Fibroblast of skin of left biceps (primary cell): ENCODE results near the gene PCDHA13.
A peak's percentile ranks its signal among the peaks of the same experiment; 100 is the strongest.
"Not testable (repeated sequence)": the region's sequence is repeated elsewhere in the genome, so short reads cannot be mapped to it uniquely, and the experiment has no call there.

Experiments used
- DNase-seq, 2 experiments: peaks; one replicate each; pipeline ENCODE4 v3.0.0-alpha.2; 2013; ENCODE audit warnings: low read depth in 2 of 2

Gene PCDHA13, protein sequence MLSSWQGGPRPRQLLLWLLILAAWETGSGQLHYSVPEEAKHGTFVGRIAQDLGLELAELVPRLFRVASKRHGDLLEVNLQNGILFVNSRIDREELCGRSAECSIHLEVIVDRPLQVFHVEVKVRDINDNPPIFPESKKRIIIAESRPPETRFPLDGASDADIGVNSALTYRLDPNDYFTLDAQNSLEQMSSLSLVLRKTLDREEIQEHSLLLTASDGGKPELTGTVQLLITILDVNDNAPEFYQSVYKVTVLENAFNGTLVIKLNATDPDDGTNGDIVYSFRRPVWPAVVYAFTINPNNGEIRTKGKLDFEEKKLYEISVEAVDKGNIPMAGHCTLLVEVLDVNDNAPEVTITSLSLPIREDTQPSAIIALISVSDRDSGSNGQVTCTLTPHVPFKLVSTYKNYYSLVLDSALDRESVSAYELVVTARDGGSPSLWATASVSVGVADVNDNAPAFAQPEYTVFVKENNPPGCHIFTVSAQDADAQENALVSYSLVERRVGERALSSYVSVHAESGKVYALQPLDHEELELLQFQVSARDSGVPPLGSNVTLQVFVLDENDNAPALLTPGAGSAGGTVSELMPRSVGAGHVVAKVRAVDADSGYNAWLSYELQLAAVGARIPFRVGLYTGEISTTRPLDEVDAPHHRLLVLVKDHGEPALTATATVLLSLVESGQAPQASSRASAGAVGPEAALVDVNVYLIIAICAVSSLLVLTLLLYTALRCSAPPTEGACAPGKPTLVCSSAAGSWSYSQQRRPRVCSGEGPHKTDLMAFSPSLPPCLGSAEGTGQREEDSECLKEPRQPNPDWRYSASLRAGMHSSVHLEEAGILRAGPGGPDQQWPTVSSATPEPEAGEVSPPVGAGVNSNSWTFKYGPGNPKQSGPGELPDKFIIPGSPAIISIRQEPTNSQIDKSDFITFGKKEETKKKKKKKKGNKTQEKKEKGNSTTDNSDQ

DNA sequence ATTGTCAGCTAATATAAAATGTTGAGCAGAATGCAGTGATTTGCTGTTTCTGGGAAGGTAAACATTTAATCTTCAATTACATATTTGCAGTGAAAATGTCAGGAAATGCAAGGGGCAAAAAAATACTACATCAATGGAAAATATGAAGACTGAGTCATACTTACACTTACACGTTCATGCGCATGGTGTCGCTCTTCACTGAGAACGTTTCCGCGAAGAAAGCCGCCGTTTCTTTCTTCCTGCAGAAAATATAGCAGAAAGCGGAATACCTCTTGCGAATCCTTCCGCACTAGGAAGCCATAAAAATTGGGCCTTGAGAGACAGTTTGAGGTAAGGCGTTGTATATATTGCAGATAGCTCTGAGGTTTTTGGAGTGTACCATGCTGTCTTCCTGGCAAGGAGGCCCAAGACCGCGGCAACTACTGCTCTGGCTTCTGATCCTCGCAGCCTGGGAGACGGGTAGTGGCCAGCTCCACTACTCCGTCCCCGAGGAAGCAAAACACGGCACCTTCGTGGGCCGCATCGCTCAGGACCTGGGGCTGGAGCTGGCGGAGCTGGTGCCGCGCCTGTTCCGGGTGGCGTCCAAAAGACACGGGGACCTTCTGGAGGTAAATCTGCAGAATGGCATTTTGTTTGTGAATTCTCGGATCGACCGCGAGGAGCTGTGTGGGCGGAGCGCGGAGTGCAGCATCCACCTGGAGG is at the start of gene PCDHA13:
TSS of gene PCDHA13 (plus strand) at position 236 of the 702 bp plus-strand sequence. CDS start at position 381, 145 bp downstream.
- no peak for DNase-seq

DNA sequence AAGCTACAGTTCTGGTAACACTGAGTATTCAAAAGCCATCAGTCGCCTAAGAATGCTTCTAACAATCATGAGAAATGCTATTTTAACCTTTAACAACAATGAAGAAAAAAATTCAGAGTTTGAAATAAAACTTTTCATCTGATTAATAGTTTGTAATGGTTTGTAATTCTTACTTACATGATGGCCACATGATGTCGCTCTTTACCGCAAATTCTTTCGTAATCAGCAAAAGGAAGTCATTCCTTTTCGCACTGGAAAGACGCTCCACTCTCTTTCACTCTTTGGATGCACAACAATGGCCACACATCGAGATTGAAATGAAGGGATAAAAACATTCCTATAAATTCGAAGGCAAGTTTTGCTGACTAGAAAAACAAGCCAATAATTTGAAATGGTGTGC is 47.9 kb upstream of the PCDHA13 start, which contains the start of gene PCDHA7:
TSS of gene PCDHA7 (plus strand) at position 277 of the 400 bp plus-strand sequence. CDS start at position 392, 115 bp downstream.
- peak in 1 of 2 experiments; percentile 4 for DNase-seq

DNA sequence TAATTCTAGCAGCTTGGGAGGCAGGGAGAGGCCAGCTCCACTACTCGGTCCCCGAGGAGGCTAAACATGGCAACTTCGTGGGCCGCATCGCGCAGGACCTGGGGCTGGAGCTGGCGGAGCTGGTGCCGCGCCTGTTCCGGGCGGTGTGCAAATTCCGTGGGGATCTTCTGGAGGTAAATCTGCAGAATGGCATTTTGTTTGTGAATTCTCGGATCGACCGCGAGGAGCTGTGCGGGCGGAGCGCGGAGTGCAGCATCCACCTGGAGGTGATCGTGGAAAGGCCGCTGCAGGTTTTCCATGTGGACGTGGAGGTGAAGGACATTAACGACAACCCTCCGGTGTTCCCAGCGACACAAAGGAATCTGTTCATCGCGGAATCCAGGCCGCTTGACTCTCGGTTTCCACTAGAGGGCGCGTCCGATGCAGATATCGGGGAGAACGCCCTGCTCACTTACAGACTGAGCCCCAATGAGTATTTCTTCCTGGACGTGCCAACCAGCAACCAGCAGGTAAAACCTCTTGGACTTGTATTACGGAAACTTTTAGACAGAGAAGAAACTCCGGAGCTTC is 47.4 kb upstream of the PCDHA13 start:
- not testable (repeated sequence) for DNase-seq

DNA sequence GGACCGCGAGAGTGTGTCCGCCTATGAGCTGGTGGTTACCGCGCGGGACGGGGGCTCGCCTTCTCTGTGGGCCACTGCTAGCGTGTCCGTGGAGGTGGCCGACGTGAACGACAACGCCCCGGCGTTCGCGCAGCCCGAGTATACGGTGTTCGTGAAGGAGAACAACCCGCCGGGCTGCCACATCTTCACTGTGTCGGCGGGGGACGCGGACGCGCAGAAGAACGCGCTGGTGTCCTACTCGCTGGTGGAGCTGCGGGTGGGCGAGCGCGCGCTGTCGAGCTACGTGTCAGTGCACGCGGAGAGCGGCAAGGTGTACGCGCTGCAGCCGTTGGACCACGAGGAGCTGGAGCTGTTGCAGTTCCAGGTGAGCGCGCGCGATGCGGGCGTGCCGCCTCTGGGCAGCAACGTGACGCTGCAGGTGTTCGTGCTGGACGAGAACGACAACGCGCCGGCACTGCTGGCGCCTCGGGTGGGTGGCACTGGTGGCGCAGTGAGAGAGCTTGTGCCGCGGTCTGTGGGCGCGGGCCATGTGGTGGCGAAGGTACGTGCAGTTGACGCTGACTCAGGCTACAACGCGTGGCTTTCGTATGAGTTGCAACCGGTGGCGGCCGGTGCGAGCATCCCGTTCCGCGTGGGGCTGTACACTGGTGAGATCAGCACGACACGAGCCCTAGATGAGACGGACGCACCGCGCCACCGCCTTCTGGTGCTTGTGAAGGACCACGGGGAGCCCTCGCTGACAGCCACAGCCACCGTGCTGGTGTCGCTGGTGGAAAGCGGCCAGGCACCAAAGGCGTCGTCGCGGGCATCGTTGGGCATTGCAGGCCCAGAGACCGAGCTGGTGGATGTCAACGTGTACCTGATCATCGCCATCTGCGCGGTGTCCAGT is 46.1 kb upstream of the PCDHA13 start:
- no peak for DNase-seq

DNA sequence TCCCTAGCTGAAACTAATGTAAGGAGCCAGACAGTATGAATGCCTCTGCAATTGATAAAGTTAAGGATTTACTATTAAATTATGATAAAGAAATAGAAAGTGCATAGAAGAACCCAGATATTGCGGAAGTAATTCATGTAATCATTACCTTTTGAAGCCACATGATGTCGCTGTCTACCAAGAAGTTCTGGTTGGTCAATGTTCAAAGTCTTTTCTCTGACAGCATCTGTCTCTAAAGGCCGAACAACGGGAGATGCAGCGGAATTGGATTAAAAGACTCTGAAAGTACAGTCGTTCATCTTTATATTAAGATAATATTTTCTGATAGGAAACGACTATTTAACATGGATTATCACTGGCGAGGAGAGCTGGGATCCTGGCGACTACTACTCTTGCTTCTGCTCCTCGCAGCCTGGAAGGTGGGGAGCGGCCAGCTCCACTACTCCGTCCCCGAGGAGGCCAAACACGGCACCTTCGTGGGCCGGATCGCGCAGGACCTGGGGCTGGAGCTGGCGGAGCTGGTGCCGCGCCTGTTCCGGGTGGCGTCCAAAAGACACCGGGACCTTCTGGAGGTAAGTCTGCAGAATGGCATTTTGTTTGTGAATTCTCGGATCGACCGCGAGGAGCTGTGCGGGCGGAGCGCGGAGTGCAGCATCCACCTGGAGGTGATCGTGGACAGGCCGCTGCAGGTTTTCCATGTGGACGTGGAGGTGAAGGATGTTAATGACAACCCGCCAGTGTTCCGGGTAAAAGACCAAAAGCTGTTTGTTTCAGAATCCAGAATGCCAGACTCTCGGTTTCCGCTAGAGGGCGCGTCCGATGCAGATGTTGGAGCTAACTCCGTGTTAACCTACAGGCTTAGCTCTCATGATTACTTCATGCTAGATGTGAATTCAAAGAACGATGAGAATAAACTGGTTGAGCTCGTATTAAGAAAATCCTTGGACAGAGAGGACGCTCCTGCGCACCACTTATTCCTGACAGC is 40.7 kb upstream of the PCDHA13 start, which contains the start of gene PCDHA8:
TSS of gene PCDHA8 (plus strand) at position 210 of the 985 bp plus-strand sequence. CDS start at position 345, 135 bp downstream.
- no peak for DNase-seq

DNA sequence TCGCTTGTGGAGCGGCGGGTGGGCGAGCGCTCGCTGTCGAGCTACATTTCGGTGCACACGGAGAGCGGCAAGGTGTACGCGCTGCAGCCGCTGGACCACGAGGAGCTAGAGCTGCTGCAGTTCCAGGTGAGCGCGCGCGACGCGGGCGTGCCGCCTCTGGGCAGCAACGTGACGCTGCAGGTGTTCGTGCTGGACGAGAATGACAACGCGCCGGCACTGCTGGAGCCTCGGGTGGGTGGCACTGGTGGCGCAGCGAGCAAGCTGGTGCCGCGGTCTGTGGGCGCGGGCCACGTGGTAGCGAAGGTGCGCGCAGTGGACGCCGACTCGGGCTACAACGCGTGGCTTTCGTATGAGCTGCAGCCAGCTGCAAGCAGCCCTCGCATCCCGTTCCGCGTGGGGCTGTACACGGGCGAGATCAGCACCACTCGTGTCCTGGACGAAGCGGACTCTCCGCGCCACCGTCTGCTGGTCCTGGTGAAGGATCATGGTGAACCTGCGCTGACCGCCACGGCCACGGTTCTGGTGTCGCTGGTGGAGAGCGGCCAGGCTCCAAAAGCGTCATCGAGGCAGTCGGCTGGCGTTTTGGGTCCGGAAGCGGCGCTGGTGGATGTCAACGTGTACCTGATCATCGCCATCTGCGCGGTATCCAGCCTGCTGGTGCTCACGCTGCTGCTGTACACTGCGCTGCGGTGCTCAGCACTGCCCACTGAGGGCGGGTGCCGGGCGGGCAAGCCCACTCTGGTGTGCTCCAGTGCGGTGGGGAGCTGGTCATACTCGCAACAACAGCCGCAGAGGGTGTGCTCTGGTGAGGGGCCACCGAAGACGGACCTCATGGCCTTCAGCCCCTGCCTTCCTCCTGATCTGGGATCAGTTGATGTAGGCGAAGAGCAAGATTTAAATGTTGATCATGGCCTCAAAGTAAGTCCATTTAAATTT is 38.9 kb upstream of the PCDHA13 start:
- no peak for DNase-seq

DNA sequence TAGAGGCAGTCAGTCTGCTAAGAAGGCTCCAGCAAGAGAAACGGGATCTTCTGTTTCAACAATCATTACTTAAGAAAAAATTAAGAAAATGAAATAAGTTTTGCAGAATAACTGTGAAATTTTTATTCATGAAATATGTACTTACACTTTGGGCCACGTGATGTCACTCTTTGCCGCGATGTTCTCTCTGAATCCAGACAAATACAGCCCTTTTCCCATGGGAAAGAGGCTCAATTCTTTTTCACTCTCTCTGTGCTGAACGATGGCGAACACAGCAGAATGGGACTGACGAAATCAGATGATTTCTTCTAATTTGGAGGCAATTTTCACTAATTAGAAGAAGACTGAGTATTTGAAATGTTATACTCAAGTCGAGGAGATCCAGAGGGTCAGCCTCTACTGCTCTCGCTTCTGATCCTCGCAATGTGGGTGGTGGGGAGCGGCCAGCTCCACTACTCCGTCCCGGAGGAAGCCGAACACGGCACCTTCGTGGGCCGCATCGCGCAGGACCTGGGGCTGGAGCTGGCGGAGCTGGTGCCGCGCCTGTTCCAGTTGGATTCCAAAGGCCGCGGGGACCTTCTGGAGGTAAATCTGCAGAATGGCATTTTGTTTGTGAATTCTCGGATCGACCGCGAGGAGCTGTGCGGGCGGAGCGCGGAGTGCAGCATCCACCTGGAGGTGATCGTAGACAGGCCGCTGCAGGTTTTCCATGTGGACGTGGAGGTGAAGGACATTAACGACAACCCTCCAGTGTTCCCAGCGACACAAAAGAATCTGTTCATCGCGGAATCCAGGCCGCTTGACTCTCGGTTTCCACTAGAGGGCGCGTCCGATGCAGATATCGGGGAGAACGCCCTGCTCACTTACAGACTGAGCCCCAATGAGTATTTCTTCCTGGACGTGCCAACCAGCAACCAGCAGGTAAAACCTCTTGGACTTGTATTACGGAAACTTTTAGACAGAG is 33.5 kb upstream of the PCDHA13 start, which contains the start of gene PCDHA9:
TSS of gene PCDHA9 (plus strand) at position 244 of the 964 bp plus-strand sequence. CDS start at position 358, 114 bp downstream.
- not testable (repeated sequence) for DNase-seq

DNA sequence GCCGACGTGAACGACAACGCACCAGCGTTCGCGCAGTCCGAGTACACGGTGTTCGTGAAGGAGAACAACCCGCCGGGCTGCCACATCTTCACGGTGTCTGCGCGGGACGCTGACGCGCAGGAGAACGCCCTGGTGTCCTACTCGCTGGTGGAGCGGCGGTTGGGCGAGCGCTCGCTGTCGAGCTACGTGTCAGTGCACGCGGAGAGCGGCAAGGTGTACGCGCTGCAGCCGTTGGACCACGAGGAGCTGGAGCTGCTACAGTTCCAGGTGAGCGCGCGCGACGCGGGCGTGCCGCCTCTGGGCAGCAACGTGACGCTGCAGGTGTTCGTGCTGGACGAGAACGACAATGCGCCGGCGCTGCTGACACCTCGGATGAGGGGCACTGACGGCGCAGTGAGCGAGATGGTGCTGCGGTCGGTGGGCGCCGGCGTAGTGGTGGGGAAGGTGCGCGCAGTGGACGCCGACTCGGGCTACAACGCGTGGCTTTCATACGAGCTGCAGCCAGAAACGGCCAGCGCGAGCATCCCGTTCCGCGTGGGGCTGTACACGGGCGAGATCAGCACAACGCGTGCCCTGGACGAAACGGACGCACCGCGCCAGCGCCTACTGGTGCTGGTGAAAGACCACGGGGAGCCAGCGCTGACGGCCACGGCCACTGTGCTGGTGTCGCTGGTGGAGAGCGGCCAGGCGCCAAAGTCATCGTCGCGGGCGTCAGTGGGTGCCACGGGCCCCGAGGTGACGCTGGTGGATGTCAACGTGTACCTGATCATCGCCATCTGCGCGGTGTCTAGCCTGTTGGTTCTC is 31.9 kb upstream of the PCDHA13 start:
- DNase-seq: not testable (repeated sequence)

DNA sequence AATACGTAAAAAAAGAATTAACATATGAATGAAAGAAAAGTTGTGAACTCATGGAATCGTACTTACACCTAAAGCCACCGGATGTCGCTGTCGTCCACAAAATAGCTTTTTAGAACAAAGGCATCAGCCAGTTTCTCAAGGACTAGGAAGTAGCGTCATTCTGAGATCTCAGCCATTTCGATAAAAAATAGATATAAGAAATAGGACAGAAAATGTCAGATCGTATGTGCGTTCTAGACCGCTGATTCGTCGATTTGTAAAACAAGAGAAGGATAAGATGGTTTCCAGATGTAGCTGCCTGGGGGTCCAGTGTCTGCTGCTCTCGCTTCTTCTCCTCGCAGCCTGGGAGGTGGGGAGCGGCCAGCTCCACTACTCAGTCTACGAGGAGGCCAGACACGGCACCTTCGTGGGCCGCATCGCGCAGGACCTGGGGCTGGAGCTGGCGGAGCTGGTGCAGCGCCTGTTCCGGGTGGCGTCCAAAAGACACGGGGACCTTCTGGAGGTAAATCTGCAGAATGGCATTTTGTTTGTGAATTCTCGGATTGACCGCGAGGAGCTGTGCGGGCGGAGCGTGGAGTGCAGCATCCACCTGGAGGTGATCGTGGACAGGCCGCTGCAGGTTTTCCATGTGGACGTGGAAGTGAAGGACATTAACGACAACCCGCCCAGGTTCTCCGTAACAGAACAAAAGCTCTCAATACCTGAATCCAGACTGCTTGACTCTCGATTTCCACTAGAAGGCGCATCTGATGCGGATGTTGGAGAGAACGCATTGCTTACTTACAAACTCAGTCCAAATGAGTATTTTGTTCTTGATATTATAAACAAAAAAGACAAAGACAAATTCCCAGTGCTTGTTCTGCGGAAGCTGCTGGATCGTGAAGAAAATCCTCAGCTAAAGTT is 25.9 kb upstream of the PCDHA13 start, which contains the start of gene PCDHA10:
TSS of gene PCDHA10 (plus strand) at position 126 of the 903 bp plus-strand sequence. CDS start at position 278, 152 bp downstream.
- no peak for DNase-seq

DNA sequence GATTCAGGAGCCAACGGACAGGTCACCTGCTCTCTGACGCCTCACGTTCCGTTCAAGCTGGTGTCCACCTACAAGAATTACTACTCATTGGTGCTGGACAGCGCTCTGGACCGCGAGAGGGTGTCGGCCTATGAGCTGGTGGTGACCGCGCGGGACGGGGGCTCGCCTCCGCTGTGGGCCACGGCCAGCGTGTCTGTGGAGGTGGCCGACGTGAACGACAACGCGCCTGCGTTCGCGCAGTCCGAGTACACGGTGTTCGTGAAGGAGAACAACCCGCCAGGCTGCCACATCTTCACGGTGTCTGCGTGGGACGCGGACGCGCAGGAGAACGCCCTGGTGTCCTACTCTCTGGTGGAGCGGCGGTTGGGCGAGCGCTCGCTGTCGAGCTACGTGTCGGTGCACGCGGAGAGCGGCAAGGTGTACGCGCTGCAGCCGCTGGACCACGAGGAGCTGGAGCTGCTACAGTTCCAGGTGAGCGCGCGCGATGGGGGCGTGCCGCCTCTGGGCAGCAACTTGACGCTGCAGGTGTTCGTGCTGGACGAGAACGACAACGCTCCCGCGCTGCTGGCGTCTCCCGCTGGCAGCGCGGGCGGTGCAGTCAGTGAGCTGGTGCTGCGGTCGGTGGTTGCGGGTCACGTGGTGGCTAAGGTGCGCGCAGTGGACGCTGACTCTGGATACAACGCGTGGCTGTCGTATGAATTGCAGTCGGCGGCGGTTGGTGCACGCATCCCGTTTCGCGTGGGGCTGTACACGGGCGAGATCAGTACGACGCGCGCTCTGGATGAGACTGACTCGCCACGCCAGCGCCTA is 24.5 kb upstream of the PCDHA13 start:
- no peak for DNase-seq

DNA sequence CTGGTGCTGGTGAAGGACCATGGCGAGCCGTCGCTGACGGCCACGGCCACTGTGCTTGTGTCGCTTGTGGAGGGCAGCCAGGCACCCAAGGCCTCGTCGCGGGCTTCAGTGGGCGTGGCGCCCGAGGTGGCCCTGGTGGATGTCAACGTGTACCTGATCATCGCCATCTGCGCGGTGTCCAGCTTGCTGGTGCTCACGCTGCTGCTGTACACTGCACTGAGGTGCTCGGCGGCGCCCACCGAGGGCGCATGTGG is 24.0 kb upstream of the PCDHA13 start:
- DNase-seq: no peak

DNA sequence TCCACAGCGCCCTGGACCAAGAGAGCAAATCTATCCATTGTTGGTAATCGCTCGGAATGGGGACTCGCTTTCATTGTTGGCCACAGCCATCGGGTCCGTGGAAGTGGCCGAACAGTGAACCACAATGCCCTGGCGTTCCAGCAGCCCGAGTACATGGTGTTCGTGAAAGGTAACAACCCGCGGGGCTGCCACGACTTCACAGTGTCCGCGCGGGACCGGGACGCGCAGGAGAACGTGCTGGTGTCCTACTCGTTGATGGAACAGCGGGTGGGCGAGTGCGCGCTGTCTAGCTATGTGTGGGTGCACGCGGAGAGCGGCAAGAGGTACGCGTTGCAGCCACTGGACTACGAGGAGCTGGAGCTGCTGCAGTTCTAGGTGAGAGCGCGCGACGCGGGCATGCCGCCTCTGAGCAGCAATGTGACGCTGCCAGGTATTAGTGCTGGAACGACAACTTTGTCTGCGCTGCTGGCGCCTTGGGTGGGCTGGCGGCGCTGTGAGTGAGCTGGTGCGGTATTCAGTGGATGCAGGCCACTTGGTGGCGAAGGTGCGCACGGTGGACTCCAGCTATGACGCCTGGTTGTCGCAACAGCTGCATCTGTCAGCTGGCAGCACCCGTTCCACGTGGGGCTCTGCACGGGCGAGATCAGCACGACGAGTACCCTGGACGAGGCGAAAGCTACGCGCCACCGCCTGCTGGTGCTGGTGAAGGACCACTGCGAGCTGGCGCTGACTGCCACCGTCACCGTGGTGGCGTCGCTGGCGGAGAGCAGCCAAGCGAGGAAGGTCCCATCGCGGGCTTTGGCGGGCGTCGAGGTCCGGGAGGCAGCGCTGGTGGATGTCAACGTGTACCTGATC is 19.3 kb upstream of the PCDHA13 start:
- no peak for DNase-seq
